HG03280 (cell line): ENCODE data around the gene KLHL6.
"Not testable (repeated sequence)": the region's sequence is repeated elsewhere in the genome, so short reads cannot be mapped to it uniquely, and the experiment has no call there.

Source experiments
- ATAC-seq: cut with Tn5 transposase; IDR thresholded peaks from one replicate; pipeline ENCODE4 v1.9.1; 2021; ENCODE audit warnings: mild to moderate bottlenecking, moderate library complexity; ENCODE audit not compliant: unreplicated experiment

The KLHL6 gene

DNA sequence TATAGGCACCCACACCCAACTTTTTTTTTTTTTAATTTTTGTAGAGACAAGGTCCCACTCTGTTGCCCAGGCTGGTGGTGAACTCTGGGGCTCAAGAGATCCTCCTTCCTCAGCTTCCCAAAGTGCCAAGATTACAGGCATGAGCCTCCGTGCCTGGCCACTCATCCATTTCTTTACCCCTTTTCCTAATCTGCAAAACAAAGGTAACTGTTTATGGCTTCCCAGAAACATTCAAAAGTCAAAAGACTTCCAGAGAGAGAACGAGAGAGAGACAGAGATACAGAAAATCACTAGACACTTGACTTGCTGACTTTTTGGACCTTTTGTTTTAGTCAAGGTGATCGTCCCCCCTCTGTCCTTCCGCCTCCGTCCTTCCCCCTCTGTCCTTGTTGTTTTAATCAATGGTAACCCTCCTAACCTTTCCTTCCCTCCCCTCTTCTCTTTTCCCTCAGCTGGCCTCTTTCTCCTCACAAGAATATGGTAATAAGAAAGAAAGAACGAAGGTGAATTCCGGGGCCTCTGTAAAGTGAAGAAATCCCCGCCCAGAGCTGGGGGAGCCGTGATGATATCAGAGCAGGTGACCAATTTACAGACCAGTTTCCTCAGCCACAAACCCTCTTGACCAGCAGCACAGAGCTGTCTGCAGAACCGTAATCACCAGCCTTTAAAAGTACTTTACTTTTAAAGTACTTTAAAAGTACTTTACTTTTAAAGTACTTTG is 21.9 kb downstream of the KLHL6 start:
- peak; percentile 35 for ATAC-seq

DNA sequence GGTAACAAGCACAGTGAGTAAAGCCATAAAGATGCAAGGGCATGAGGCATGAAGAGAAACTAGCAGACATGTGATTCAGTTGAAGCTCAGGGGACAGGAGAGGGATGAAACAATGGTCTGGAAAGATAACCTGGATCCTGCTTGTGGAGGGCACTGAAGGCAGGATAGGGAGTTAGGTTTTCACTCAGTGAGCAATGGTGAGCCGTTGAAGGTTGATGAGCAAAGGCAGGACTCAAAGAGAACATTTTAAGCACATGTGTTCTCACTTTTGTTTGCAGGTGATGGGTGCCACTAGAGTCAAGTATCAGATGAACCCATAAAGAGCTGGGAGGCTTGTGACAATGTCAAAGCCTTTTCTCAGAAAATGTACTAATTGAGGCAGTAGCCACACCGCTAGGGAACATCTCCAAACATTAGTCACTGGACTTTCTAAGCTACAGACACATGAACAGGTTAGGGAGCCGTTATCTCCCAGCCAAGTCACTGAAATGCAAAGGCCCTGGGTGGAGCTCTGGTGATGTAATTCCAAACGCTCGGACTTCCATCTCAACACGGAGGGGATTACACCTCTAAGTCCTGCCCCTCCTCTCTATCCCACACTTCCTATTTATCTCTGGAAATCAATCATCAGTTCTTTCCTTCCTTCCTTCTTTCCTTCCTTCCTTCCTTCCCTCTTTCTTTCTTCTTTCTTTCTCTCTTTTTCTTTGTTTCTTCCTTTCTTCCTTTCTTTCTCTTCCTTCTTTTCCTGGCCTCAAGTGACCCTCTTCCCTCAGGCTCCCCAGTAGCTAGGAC is 22.7 kb downstream of the KLHL6 start:
- ATAC-seq, result no peak

GRCh38 chr3:183529717-183530116 is 25.8 kb downstream of the KLHL6 start:
- no peak for ATAC-seq

- ATAC-seq, result no peak
Observed at GRCh38 chr3:183529185-183529584, 26.3 kb downstream of the KLHL6 start.

- not testable (repeated sequence) for ATAC-seq
Observed at GRCh38 chr3:183528758-183529157, 26.7 kb downstream of the KLHL6 start.

DNA sequence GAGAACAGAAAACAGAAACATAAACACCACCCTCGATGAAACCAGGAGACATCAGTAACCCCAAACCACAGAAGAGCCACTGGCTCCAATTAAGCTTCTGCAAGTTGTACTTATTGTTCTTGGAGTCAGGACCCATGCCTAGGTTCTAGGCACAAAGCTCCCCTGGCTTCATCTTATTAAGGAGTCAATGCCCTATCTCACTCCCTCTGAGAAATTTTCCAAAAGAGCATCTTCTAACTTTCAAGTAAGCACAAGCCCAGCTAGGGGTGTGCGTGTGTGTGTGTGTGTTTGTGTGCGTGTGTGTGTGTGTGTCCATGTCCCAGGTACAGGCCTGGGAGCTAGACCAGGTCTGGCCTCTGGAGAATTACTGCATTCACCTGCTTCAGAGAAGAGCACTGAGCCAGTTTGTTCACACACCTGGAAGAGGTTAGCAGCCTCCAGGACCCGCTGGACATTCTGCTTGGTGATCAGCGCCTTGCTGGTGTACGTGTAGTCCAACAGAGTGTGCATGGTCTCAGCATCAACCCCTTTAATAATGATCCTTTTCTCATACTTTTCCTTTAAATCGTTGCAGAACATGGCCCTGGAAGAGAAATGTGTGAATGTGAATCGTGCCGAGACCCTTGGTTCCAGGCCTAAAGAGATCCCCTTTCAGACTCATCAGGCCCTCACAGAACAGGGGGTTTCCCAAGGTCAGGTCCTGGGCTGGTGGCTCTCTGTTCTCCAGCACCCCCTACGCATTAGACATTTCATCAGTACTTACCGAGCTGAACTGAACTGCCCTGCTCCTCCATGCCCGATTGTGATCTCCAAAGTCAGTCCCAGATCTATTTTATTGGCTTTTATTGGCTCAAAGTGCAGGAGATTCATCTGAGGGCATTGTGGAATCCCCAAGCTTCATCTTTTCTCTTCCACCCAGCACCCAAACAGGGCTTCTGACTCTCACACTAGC is 27.8 kb downstream of the KLHL6 start:
- peak; percentile 85 for ATAC-seq

DNA sequence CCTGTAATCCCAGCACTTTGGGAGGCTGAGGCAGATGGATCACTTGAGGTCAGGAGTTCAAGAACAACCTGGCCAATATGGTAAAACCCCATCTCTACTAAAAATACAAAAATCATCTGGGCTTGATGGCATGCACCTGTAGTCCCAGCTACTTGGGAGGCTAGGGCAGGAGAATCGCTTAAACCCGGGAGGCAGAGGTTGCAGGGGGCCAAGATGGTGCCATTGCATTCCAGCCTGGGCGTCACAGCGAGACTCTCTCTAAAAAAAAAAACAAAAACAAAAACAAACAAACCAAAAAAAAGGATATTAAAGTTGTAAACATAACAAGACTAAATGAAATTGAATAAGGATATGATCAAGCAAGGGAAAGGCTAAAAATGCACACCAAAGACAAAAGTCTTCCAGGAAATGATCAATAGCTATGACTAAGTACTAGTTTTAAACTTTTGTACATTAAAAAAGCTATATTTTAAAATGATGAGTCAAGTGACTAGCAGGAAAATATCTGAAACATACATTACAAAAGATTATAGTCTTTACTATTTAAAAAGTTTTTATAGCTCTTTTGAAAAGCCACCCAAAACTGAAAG is 28.6 kb downstream of the KLHL6 start:
- ATAC-seq, result peak; percentile 3

GRCh38 chr3:183524476-183524875 is 31.0 kb downstream of the KLHL6 start:
- ATAC-seq, result no peak

DNA sequence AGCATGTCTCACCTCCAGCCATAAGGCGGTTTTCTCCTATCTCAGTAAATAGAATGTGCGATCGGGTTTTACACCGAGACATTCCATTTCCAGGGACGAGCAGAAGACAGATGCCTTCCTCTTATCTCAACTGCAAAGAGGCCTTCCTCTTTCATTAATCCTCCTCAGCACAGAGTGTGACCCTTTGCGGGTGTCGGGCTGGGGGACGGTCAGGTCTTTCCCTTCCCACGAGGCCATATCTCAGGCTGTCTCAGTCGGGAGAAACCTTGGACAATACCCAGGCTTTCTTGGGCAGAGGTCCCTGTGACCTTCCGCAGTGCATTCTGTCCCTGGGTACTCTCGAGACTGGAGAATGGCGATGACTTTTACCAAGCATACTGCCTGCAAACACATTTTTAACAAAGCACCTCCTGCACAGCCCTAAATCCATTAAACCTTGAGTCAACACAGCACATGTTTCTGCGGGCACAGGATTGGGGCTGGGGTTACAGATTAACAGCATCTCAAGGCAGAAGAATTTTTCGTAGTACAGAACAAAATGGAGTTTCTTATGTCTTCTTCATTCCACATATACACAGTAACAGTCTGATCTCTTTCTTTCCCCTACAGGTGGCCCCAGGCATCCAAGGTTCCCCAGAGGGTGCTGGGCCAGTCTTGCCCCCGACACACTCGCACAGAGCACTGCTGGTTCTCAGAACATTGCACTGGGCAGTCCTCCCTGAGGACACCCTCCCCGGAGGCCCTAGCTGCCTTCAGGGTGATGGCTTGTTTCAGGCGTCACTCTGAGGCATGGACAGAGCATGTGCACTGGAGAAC is 34.6 kb downstream of the KLHL6 start:
- not testable (repeated sequence) for ATAC-seq

DNA sequence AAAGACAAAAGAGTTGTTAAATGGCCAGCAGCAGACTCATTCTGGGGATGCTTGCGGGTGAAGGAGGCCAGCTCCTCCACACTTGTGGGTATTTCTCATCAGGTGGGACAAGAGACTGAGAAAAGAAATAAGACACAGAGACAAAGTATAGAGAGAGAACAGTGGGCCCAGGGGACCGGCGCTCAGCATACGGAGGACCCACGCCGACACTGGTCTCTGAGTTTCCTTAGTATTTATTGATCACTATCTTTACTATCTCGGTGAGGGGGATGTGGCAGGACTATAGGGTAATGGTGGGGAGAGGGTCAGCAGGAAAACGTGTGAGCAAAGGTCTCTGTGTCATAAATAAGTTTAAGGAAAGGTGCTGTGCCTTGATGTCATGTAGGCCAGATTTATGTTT is 35.2 kb downstream of the KLHL6 start:
- ATAC-seq, result not testable (repeated sequence)

DNA sequence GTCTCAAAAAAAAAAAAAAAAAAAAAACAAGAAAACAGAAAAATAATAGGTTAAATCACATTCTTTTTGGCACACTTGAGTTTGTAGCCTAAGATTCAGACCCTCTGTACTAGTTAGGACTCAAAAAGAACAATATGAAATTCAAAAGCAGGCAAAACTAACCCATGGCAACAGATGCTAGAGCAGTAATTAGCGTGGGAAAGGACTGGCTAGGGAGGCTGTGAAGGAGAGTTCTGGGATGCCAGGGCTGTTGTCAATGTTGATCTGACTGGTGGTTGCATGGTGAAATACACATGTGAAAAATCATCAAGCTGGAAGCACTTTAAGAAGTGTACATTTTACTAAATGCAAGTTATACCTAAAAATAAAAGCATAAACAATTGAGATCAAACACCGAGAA is 35.6 kb downstream of the KLHL6 start:
- ATAC-seq, result no peak

GRCh38 chr3:183518491-183519251 is 36.8 kb downstream of the KLHL6 start:
- no peak for ATAC-seq

DNA sequence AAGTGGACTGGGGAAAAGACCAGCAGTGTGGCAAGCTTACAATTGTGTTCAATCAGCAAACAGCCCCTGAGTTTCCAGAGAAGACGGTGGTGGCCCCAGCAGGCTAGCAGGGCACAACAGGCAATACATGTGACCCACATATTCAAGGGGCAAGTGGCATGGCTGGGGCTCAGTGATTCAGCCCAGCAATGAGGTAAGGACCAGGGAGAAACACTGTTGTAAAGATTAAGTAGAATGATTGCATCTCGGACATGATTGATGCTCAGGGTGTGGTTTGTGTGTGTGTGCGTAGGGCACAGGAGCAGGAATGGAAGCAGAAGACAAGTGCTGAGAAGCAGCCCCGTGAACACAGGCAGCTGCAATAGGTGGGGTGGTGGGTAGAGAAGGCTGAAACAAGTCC is 37.9 kb downstream of the KLHL6 start:
- no peak for ATAC-seq

- ATAC-seq, result peak; percentile 75
Observed at GRCh38 chr3:183515968-183516851, 39.3 kb downstream of the KLHL6 start.

DNA sequence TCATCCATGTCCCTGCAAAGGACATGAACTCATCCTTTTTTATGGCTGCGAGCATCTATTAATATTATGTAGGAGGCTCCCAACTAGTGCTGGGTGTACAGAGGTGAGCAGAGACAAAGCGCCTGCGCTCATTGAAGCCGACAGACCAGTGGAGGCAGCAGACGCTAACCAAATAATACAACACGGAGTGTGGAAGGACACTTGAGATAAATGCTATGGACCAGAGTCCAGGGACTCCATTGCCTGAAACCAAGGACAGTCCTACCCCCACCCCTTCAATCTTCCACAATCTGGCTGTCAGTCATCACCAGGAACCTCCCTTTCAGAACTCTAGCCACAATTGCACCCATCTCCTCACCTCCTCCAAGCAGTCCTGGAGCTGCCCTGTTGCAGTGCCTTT is 41.5 kb downstream of the KLHL6 start:
- no peak for ATAC-seq

GRCh38 chr3:183513046-183513706 is 42.3 kb downstream of the KLHL6 start:
- no peak for ATAC-seq

GRCh38 chr3:183511286-183512131 is 44.0 kb downstream of the KLHL6 start:
- peak; percentile 41 for ATAC-seq
